ENCODE data around the gene HCN3. TPM values are rescaled to one million over a fixed set of nuclear protein-coding genes. Genes with fewer than 3 reads are reported as not detected.
A peak's percentile ranks its signal among the peaks of the same experiment; 100 is the strongest.

The HCN3 gene
- total and polyA plus RNA-seq, 2 of the 13 experiments (the other 11 are each of a cell fraction or from before 2014, with no cell fraction given) = 2.4 to 10.2 TPM

DNA sequence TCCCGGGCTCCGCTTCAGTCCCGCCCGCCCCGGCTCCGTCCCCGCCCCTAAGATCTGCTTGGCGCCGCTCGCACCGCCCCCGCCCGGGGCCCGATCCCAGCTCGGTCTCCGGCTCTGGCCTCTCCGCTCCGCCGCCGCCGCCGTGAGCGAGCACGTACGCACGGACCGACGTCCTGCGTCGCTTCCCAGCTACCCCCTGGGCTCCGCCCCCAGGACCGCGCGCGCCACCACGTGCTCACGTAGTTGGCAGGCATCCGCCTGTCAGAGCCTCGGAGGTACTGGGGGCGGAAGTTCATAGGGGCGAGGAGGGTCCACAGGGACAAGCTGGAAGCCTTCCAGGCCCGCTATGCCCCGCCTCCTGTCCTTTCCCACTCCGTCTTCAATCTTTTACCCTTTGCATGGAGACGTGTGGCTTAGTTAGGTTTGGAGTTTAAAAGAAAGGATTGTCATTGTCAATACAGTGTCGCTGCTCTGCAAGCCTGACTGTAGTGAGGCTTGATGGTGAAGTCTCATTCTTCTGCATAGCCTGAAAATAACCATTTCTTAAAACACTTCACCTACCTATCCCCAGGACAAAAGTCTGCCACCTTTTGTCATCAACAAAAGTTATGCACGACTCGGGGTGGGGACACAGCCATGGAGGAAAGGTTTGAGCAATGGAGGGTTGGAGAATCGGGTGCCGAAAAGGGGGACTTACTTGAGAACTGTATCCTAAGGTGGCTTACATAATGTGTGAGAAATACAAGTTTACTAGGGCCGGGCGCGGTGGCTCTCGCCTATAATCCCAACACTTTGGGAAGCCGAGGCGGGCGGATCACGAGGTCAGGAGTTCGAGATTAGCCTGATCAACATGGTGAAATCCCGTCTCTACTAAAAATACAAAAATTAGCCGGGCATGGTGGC is 3.7 kb upstream of the HCN3 start, which contains the start of gene CLK2 (continued):
- TF ChIP-seq, protein P1, sequence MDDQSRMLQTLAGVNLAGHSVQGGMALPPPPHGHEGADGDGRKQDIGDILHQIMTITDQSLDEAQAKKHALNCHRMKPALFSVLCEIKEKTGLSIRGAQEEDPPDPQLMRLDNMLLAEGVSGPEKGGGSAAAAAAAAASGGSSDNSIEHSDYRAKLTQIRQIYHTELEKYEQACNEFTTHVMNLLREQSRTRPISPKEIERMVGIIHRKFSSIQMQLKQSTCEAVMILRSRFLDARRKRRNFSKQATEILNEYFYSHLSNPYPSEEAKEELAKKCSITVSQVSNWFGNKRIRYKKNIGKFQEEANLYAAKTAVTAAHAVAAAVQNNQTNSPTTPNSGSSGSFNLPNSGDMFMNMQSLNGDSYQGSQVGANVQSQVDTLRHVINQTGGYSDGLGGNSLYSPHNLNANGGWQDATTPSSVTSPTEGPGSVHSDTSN (CRISPR knock-in tag; IDR thresholded peaks at IDR 0.05; ENCODE audit: borderline replicate concordance) = no peak
- no peak for TF ChIP-seq CENPT (CRISPR knock-in tag; IDR thresholded peaks at IDR 0.05; ENCODE audit: low read depth)
- TF ChIP-seq ATF7-NPFF (CRISPR knock-in tag; IDR thresholded peaks at IDR 0.05; ENCODE audit: low read depth) = peak; percentile 40; the same call in 1 of the 2 replicates
- TF ChIP-seq PCBP1 (IDR thresholded peaks at IDR 0.05; ENCODE audit: borderline replicate concordance, low read depth, low read length) = no peak
- TF ChIP-seq HOXA3 (CRISPR knock-in tag; IDR thresholded peaks at IDR 0.05) = peak; percentile 89
- TF ChIP-seq, protein P2, sequence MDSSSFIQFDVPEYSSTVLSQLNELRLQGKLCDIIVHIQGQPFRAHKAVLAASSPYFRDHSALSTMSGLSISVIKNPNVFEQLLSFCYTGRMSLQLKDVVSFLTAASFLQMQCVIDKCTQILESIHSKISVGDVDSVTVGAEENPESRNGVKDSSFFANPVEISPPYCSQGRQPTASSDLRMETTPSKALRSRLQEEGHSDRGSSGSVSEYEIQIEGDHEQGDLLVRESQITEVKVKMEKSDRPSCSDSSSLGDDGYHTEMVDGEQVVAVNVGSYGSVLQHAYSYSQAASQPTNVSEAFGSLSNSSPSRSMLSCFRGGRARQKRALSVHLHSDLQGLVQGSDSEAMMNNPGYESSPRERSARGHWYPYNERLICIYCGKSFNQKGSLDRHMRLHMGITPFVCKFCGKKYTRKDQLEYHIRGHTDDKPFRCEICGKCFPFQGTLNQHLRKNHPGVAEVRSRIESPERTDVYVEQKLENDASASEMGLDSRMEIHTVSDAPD (CRISPR knock-in tag; IDR thresholded peaks at IDR 0.05) = no peak
- no peak for TF ChIP-seq ZNF672 (CRISPR knock-in tag; IDR thresholded peaks at IDR 0.05)
- no peak for TF ChIP-seq ZNF530 (CRISPR knock-in tag; IDR thresholded peaks at IDR 0.05; ENCODE audit: low read depth)
- TF ChIP-seq NFIB (CRISPR knock-in tag; IDR thresholded peaks at IDR 0.05; ENCODE audit: borderline replicate concordance) = no peak
- TF ChIP-seq PHF21A (CRISPR knock-in tag; IDR thresholded peaks at IDR 0.05) = peak; percentile 57; the same call in 1 of the 2 replicates
- no peak for TF ChIP-seq ZNF577 (CRISPR knock-in tag; IDR thresholded peaks at IDR 0.05; ENCODE audit: borderline replicate concordance, low read depth)
- TF ChIP-seq, protein P3, sequence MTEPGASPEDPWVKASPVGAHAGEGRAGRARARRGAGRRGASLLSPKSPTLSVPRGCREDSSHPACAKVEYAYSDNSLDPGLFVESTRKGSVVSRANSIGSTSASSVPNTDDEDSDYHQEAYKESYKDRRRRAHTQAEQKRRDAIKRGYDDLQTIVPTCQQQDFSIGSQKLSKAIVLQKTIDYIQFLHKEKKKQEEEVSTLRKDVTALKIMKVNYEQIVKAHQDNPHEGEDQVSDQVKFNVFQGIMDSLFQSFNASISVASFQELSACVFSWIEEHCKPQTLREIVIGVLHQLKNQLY (CRISPR knock-in tag; IDR thresholded peaks at IDR 0.05) = peak; percentile 77
- peak; percentile 82 for TF ChIP-seq ZNF546 (CRISPR knock-in tag; conservative IDR thresholded peaks at IDR 0.05)
- peak; percentile 57; the same call in 1 of the 2 replicates for TF ChIP-seq ERF (CRISPR knock-in tag; IDR thresholded peaks at IDR 0.05)
- no peak for TF ChIP-seq AKAP8 (CRISPR knock-in tag; IDR thresholded peaks at IDR 0.05)
- no peak for TF ChIP-seq PHF5A (CRISPR knock-in tag; IDR thresholded peaks at IDR 0.05; ENCODE audit: low read depth, unreplicated experiment)
- TF ChIP-seq, protein P4, sequence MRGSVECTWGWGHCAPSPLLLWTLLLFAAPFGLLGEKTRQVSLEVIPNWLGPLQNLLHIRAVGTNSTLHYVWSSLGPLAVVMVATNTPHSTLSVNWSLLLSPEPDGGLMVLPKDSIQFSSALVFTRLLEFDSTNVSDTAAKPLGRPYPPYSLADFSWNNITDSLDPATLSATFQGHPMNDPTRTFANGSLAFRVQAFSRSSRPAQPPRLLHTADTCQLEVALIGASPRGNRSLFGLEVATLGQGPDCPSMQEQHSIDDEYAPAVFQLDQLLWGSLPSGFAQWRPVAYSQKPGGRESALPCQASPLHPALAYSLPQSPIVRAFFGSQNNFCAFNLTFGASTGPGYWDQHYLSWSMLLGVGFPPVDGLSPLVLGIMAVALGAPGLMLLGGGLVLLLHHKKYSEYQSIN (CRISPR knock-in tag; IDR thresholded peaks at IDR 0.05; ENCODE audit: borderline replicate concordance) = no peak
- TF ChIP-seq GATAD2A (CRISPR knock-in tag; IDR thresholded peaks at IDR 0.05) = peak; percentile 66
- peak; percentile 77 for TF ChIP-seq HNRNPLL (IDR thresholded peaks at IDR 0.05; ENCODE audit: low read depth, low read length, poor library complexity, severe bottlenecking)
- TF ChIP-seq EED (CRISPR knock-in tag; IDR thresholded peaks at IDR 0.05) = no peak
- TF ChIP-seq ZMAT3 (CRISPR knock-in tag; conservative IDR thresholded peaks at IDR 0.05) = peak; percentile 58; the same call in 1 of the 2 replicates
- TF ChIP-seq NAIF1 (CRISPR knock-in tag; IDR thresholded peaks at IDR 0.05; ENCODE audit: borderline replicate concordance) = no peak
